HG02610 (cell line): Measurements from ENCODE around the gene INSIG1.

Source experiments
- ATAC-seq: cut with Tn5 transposase; IDR thresholded peaks from one replicate; pipeline ENCODE4 v1.9.1; 2021; ENCODE audit warnings: mild to moderate bottlenecking, moderate library complexity; ENCODE audit not compliant: unreplicated experiment

The INSIG1 gene

GRCh38 chr7:155299535-155300202 is 2.0 kb downstream of the INSIG1 start:
- ATAC-seq = no peak

GRCh38 chr7:155300641-155301452 is 3.2 kb downstream of the INSIG1 start:
- ATAC-seq = no peak

GRCh38 chr7:155303039-155303593 is 5.4 kb downstream of the INSIG1 start:
- ATAC-seq = no peak

- ATAC-seq = no peak
These were observed 6.2 kb downstream of the INSIG1 start for GRCh38 chr7:155303897-155304296.

- ATAC-seq = no peak
These were observed 7.7 kb downstream of the INSIG1 start for GRCh38 chr7:155305231-155305904.

GRCh38 chr7:155306673-155307470 is 9.2 kb downstream of the INSIG1 start:
- ATAC-seq = no peak

- ATAC-seq = no peak
These were observed 10.8 kb downstream of the INSIG1 start for GRCh38 chr7:155308330-155309020.

GRCh38 chr7:155309021-155309338 is 11.3 kb downstream of the INSIG1 start:
- no peak for ATAC-seq

- no peak for ATAC-seq
These were observed 12.9 kb downstream of the INSIG1 start for GRCh38 chr7:155310425-155311114.

- no peak for ATAC-seq
These were observed 14.3 kb downstream of the INSIG1 start for GRCh38 chr7:155311826-155312537.

GRCh38 chr7:155312633-155313032 is 15.0 kb downstream of the INSIG1 start:
- ATAC-seq = no peak

GRCh38 chr7:155313096-155313495 is 15.4 kb downstream of the INSIG1 start:
- no peak for ATAC-seq

- ATAC-seq = no peak
These were observed 18.3 kb downstream of the INSIG1 start for GRCh38 chr7:155315977-155316376.

GRCh38 chr7:155316427-155317113 is 18.9 kb downstream of the INSIG1 start:
- ATAC-seq = no peak

- no peak for ATAC-seq
These were observed 19.4 kb downstream of the INSIG1 start for GRCh38 chr7:155317114-155317434.

- no peak for ATAC-seq
These were observed 20.6 kb downstream of the INSIG1 start for GRCh38 chr7:155318245-155318644.

GRCh38 chr7:155322530-155322929 is 24.9 kb downstream of the INSIG1 start:
- ATAC-seq = no peak

GRCh38 chr7:155323001-155323638 is 25.4 kb downstream of the INSIG1 start:
- ATAC-seq = peak; percentile 72
